ENCODE results near the gene KLHL20.
"Not testable (repeated sequence)": the region's sequence is repeated elsewhere in the genome, so short reads cannot be mapped to it uniquely, and the experiment has no call there.

- TF ChIP-seq CTCF, POLR2A, EP300, POLR2AphosphoS5 (IDR thresholded peaks at IDR 0.05): not testable (repeated sequence)
These were observed 29.7 kb upstream of the KLHL20 start for GRCh38 chr1:173685121-173685520.
